Fibroblast of lung (primary cell): ENCODE measurements around the gene SURF6. TPM values are rescaled to one million over a fixed set of nuclear protein-coding genes. Genes with fewer than 3 reads are reported as not detected.

ENCODE experiments used
- DNase-seq, 2 donors: peaks; one replicate each; pipeline versions ENCODE4 v3.0.0 to v3.0.0-alpha.2; 2010; ENCODE audit warnings: low read depth in 2 of 2
- H2AFZ ChIP-seq: 2 replicates; pipeline ENCODE4 v1.5.1; 2012; ENCODE audit warnings: low read length, control low read depth, inconsistent platforms
- H3K27ac ChIP-seq: 2 replicates; pipeline ENCODE4 v1.5.1; 2011; ENCODE audit warnings: low read length, control low read depth; ENCODE audit not compliant: insufficient read depth
- H3K27me3 ChIP-seq: 2 replicates; pipeline ENCODE4 v1.5.1; 2011; ENCODE audit warnings: mild to moderate bottlenecking, low read length; ENCODE audit not compliant: control insufficient read depth, insufficient read depth
- H3K36me3 ChIP-seq: 2 replicates; pipeline ENCODE4 v1.5.1; 2011; ENCODE audit warnings: low read length; ENCODE audit not compliant: control insufficient read depth, insufficient read depth
- H3K4me1 ChIP-seq: 2 replicates; pipeline ENCODE4 v1.5.1; 2011; ENCODE audit warnings: low read length; ENCODE audit not compliant: control insufficient read depth, insufficient read depth; ENCODE audit errors: extremely low read depth
- H3K4me2 ChIP-seq: 2 replicates; pipeline ENCODE4 v1.5.1; 2011; ENCODE audit warnings: low read length, control low read depth; ENCODE audit not compliant: insufficient read depth; ENCODE audit errors: extremely low read depth
- H3K4me3 ChIP-seq, 4 experiments: fragments of 200-600 bp in 1 of 4; sonication (generic) in 1 of 4; replicated peaks in 1 of 4; 2 replicates each; pipeline ENCODE4 v1.5.1; 2011 to 2016; ENCODE audit warnings: low read length in 4 of 4, low read depth in 3 of 4, mild to moderate bottlenecking in 3 of 4, control low read depth in 2 of 4, inconsistent platforms in 1 of 4, mixed read lengths in 1 of 4; ENCODE audit not compliant: insufficient read depth in 1 of 4; ENCODE audit errors: control extremely low read depth in 1 of 4
- H3K79me2 ChIP-seq: 2 replicates; pipeline ENCODE4 v1.5.1; 2012; ENCODE audit warnings: mild to moderate bottlenecking, low read length, inconsistent platforms; ENCODE audit not compliant: control insufficient read depth, insufficient read depth
- H3K9ac ChIP-seq: 2 replicates; pipeline ENCODE4 v1.5.1; 2011; ENCODE audit warnings: mild to moderate bottlenecking, low read length, control low read depth; ENCODE audit not compliant: insufficient read depth
- H3K9me3 ChIP-seq: 2 replicates; pipeline ENCODE4 v1.5.1; 2012; ENCODE audit warnings: low read depth, low read length; ENCODE audit not compliant: control insufficient read depth, insufficient read depth
- H4K20me1 ChIP-seq: 2 replicates; pipeline ENCODE4 v1.5.1; 2011; ENCODE audit warnings: low read length; ENCODE audit not compliant: control insufficient read depth, insufficient read depth; ENCODE audit errors: extremely low read depth
- EZH2 ChIP-seq: IDR thresholded peaks from 2 replicates; pipeline ENCODE4 v1.5.1; 2012; ENCODE audit warnings: low read length, control low read depth, mild to moderate bottlenecking; ENCODE audit errors: missing control alignments
- polyA plus RNA-seq, 2 donors: library from polyadenylated mRNA; depleted of rRNA in 1 of 2; stranded (reverse) in 1 of 2; unstranded in 1 of 2; fragments of >200 nt; gene quantifications; 2 replicates each; pipeline ENCODE4 v1.2.1, GENCODE V29; 2011 to 2012; ENCODE audit warnings: missing spikeins in 1 of 2
- total RNA-seq: library from RNA; depleted of rRNA; stranded (reverse); fragments of >200 nt; gene quantifications from 2 replicates; pipeline ENCODE4 v1.2.1, GENCODE V29; 2014
- TF ChIP-seq, protein P1 (sequence below), 2 donors: IDR thresholded peaks in 1 of 2; conservative IDR thresholded peaks in 1 of 2; 1 replicate in 1 of 2; 2 replicates in 1 of 2; pipeline ENCODE4 v1.5.1; 2011 to 2012; ENCODE audit warnings: low read length in 2 of 2, control low read depth in 1 of 2, inconsistent platforms in 1 of 2, low read depth in 1 of 2, mild to moderate bottlenecking in 1 of 2

Gene SURF6
- total and polyA plus RNA-seq, 2 donors (not counting 1 experiment from before 2014, with no cell fraction given) = 4.8 to 8.3 TPM

DNA sequence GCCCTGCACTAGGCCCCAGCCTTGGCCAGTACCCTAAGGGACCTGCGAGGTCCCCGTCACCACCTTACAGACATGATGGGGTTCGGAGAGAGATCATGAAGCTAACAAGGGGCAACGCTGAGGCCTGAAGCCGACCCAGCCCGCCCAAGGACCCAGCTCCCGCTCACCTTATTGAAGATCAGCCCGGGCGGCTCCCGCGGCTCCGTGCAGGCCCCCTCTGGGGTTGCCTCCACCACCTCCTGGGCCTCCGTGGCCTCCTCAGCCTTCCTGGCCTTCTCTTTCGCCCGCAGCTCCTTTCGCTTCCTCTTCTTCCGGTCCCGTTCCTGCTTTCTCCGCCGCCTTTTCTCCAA, 3.6 kb downstream of the SURF6 start:
- no peaks in the 10 kb centered on the region for H4K20me1 ChIP-seq
- no peak overlapping the region for H2AFZ ChIP-seq
- H3K79me2 ChIP-seq = peaks cover 13% of the 10 kb centered on the region
- H3K27me3 ChIP-seq = no peaks in the 10 kb centered on the region
- TF ChIP-seq EZH2 = no peak
- TF ChIP-seq, protein P1, sequence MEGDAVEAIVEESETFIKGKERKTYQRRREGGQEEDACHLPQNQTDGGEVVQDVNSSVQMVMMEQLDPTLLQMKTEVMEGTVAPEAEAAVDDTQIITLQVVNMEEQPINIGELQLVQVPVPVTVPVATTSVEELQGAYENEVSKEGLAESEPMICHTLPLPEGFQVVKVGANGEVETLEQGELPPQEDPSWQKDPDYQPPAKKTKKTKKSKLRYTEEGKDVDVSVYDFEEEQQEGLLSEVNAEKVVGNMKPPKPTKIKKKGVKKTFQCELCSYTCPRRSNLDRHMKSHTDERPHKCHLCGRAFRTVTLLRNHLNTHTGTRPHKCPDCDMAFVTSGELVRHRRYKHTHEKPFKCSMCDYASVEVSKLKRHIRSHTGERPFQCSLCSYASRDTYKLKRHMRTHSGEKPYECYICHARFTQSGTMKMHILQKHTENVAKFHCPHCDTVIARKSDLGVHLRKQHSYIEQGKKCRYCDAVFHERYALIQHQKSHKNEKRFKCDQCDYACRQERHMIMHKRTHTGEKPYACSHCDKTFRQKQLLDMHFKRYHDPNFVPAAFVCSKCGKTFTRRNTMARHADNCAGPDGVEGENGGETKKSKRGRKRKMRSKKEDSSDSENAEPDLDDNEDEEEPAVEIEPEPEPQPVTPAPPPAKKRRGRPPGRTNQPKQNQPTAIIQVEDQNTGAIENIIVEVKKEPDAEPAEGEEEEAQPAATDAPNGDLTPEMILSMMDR (conservative IDR thresholded peaks at IDR 0.05 in 1 of 2, IDR thresholded peaks at IDR 0.05 in 1 of 2; ENCODE audit: low read depth in 1 of 2, low read length in 2 of 2) = no peak
- peaks cover 24% of the 10 kb centered on the region for H3K36me3 ChIP-seq
- no peak overlapping the region for H3K4me3 ChIP-seq
- DNase-seq = no peak
- H3K9ac ChIP-seq = no peak overlapping the region
- H3K9me3 ChIP-seq = no peaks in the 10 kb centered on the region
- peaks cover 2% of the 10 kb centered on the region for H3K4me1 ChIP-seq
- H3K27ac ChIP-seq = no peak overlapping the region
- H3K4me2 ChIP-seq = no peak overlapping the region

DNA sequence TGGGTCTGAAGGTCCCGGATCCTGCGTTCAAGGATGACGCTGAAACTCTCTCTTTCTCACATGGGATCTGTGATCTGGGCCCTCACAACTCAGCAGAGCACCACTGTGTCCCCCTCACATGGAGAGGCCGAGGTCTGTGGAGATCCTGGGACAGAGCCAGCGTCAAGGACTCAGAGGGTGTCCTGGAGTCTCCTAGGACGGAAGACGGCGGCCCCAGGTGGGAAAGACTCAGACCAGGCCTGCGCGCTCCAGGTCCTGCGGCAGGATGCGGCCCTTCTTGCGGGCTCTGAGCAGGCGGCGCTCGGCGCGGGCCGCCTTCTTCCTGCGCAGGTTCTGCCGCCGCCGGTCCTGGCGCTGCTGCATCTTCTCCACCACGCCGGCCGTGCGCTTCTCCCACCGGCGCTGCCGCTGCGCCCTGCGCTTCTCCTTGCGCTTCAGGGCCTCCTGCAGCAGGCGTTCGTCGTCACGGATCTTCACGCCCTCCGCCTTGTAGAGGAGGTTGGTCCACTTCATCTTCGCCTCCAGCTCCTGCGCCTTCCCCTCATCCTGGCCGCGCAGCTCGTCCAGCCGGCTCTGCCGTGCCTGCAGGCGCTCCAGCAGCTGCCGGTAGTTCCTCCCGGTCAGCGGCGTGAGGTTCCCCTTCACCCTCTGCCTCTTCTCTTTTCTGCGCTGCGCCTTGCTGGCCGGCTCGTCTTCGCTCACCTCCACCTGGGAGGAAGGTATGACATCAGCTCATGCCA, 4.2 kb downstream of the SURF6 start:
- TF ChIP-seq EZH2 = no peak
- TF ChIP-seq, protein P1 (conservative IDR thresholded peaks at IDR 0.05 in 1 of 2, IDR thresholded peaks at IDR 0.05 in 1 of 2; ENCODE audit: low read depth in 1 of 2, low read length in 2 of 2) = no peak
- Histone ChIP-seq H3K27ac (no peak overlapping the region), H3K4me3 (no peak overlapping the region), H4K20me1 (no peaks in the 10 kb centered on the region), H3K4me2 (no peak overlapping the region), H3K79me2 (peaks cover 13% of the 10 kb centered on the region), H3K27me3 (no peaks in the 10 kb centered on the region), H3K4me1 (peaks cover 2% of the 10 kb centered on the region), H3K36me3 (peaks cover 24% of the 10 kb centered on the region), H3K9me3 (no peaks in the 10 kb centered on the region), H3K9ac (no peak overlapping the region), H2AFZ (no peak overlapping the region)
- no peak for DNase-seq

DNA sequence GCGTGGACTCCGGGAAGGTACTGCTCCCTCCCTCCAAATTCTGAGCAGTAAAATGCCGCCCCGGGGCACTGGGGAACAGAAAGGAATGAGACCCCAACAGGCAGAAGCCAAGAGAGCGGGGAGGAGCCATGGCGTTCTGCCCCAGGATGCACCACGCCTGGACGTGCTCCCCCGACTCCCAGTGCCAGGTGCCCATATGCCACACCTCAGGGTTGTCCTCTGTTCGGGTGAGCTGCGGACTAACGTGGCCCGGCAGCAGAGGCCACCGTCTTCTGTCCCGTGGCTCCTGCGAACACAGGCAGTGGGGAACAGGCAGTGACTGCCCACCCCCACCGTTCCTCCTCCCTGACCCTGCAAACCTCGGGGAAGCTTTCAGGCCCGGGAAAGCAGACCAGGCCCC, 4.8 kb downstream of the SURF6 start:
- DNase-seq = no peak
- H3K9me3 ChIP-seq = no peaks in the 10 kb centered on the region
- no peaks in the 10 kb centered on the region for H4K20me1 ChIP-seq
- no peak overlapping the region for H3K9ac ChIP-seq
- H3K4me1 ChIP-seq = no peaks in the 10 kb centered on the region
- H3K4me3 ChIP-seq = no peak overlapping the region
- no peak overlapping the region for H3K4me2 ChIP-seq
- no peak overlapping the region for H3K27ac ChIP-seq
- peaks cover 24% of the 10 kb centered on the region for H3K36me3 ChIP-seq
- H3K79me2 ChIP-seq = peaks cover 13% of the 10 kb centered on the region
- TF ChIP-seq EZH2 = no peak
- TF ChIP-seq, protein P1 (conservative IDR thresholded peaks at IDR 0.05 in 1 of 2, IDR thresholded peaks at IDR 0.05 in 1 of 2; ENCODE audit: low read depth in 1 of 2, low read length in 2 of 2) = no peak
- no peaks in the 10 kb centered on the region for H3K27me3 ChIP-seq
- no peak overlapping the region for H2AFZ ChIP-seq
